ENCODE measurements around the gene CCSER2.

- no peak for TF ChIP-seq RAD21 (IDR thresholded peaks at IDR 0.05; ENCODE audit: low read length)
- TF ChIP-seq, protein P1, sequence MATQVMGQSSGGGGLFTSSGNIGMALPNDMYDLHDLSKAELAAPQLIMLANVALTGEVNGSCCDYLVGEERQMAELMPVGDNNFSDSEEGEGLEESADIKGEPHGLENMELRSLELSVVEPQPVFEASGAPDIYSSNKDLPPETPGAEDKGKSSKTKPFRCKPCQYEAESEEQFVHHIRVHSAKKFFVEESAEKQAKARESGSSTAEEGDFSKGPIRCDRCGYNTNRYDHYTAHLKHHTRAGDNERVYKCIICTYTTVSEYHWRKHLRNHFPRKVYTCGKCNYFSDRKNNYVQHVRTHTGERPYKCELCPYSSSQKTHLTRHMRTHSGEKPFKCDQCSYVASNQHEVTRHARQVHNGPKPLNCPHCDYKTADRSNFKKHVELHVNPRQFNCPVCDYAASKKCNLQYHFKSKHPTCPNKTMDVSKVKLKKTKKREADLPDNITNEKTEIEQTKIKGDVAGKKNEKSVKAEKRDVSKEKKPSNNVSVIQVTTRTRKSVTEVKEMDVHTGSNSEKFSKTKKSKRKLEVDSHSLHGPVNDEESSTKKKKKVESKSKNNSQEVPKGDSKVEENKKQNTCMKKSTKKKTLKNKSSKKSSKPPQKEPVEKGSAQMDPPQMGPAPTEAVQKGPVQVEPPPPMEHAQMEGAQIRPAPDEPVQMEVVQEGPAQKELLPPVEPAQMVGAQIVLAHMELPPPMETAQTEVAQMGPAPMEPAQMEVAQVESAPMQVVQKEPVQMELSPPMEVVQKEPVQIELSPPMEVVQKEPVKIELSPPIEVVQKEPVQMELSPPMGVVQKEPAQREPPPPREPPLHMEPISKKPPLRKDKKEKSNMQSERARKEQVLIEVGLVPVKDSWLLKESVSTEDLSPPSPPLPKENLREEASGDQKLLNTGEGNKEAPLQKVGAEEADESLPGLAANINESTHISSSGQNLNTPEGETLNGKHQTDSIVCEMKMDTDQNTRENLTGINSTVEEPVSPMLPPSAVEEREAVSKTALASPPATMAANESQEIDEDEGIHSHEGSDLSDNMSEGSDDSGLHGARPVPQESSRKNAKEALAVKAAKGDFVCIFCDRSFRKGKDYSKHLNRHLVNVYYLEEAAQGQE (IDR thresholded peaks at IDR 0.05; ENCODE audit: low read depth, low read length), result no peak
- TF ChIP-seq, protein P2, sequence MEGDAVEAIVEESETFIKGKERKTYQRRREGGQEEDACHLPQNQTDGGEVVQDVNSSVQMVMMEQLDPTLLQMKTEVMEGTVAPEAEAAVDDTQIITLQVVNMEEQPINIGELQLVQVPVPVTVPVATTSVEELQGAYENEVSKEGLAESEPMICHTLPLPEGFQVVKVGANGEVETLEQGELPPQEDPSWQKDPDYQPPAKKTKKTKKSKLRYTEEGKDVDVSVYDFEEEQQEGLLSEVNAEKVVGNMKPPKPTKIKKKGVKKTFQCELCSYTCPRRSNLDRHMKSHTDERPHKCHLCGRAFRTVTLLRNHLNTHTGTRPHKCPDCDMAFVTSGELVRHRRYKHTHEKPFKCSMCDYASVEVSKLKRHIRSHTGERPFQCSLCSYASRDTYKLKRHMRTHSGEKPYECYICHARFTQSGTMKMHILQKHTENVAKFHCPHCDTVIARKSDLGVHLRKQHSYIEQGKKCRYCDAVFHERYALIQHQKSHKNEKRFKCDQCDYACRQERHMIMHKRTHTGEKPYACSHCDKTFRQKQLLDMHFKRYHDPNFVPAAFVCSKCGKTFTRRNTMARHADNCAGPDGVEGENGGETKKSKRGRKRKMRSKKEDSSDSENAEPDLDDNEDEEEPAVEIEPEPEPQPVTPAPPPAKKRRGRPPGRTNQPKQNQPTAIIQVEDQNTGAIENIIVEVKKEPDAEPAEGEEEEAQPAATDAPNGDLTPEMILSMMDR (IDR thresholded peaks at IDR 0.05), result no peak
- no peak for TF ChIP-seq TEAD4 (IDR thresholded peaks at IDR 0.05; ENCODE audit: borderline replicate concordance, insufficient read depth)
- no peak for TF ChIP-seq JUND (IDR thresholded peaks at IDR 0.05)
- TF ChIP-seq POLR2AphosphoS5 (IDR thresholded peaks at IDR 0.05; ENCODE audit: low read depth, low read length), result no peak
- no peak for TF ChIP-seq EZH2phosphoT487 (IDR thresholded peaks at IDR 0.05; ENCODE audit: borderline replicate concordance, low read depth)
- no peak for TF ChIP-seq FOXM1 (IDR thresholded peaks at IDR 0.05; ENCODE audit: low read depth)
- no peak for TF ChIP-seq RFX5 (IDR thresholded peaks at IDR 0.05; ENCODE audit: low read length)
- no peak for TF ChIP-seq CHD2 (IDR thresholded peaks at IDR 0.05; ENCODE audit: low read length, partially characterized antibody)
- TF ChIP-seq, protein P3, sequence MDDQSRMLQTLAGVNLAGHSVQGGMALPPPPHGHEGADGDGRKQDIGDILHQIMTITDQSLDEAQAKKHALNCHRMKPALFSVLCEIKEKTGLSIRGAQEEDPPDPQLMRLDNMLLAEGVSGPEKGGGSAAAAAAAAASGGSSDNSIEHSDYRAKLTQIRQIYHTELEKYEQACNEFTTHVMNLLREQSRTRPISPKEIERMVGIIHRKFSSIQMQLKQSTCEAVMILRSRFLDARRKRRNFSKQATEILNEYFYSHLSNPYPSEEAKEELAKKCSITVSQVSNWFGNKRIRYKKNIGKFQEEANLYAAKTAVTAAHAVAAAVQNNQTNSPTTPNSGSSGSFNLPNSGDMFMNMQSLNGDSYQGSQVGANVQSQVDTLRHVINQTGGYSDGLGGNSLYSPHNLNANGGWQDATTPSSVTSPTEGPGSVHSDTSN (IDR thresholded peaks at IDR 0.05), result no peak
- TF ChIP-seq SMC3 (IDR thresholded peaks at IDR 0.05; ENCODE audit: low read depth, low read length), result no peak
Measured at GRCh38 chr10:84522612-84523462, 194.4 kb downstream of the CCSER2 start.

Data from SK-N-SH (cell line).